Stimulated activated CD4-positive, alpha-beta T cell treated with anti-CD3 and anti-CD28 coated beads, Interleukin-12 subunit alpha, Interleukin-12 subunit beta, amount 100 ng/mL, for 24 hours (primary cell): Measurements from ENCODE around the gene TCF19.

ENCODE experiments used
- DNase-seq, 2 experiments: peaks; one replicate each; pipeline ENCODE4 v3.0.0-alpha.2; 2020; ENCODE audit warnings: low read depth in 2 of 2

TCF19 gene

DNA sequence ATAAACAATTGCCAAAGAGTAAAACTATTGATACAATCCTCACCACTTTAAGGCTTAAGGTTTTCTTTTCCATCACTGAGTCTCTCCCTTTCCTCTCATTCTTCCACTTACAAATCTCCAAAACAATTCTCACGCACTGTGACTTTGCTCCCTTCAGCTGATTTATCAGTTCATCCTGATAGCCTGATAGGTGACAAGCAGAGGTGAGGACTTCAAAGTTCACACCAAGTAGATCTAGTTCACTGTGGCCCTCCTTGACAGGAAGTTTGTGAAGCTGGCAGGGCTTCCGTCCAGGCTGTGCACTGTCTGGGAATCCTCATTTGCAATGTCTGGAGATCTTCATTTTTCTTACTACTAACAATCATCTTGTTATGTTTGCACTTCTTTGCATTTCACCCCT lies 47.2 kb downstream of the TCF19 start:
- DNase-seq, result no peak

DNA sequence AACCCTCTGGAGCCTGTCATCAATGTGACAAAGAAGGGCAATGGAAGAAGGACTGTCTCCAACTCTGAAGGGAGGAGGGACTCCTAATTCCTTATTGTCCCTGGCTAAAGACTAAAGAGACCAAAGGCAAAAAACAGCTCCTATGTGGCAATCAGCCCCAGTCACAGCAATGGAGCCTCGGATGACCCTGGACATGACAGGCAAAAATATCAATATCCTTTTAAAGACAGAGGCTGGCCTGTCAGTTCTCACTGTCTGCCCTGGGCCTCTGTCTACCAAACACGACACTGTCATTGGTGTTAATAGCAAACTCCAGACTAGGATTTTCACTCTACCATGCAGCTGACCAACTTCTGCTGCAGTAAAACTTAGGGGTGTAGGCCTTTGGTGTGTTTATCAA lies 50.1 kb downstream of the TCF19 start:
- no peak for DNase-seq

DNA sequence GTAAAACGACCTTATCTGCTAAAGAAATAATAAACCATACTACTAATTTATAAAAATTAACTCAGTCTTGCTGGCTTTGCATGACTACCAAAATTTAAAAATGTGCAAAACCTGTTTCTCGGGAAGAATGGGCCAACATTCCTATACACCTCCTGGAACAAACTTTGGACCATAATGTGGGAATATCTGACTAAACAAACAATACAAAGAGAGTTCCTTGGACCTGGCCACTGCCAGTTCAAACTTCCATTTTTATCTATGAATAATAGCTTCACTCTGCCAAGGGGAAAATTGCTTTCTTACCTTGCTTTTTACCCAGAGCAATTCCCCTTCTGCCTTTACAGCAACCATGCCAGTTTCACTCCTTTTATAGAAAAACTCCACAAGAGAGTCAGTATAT lies 50.7 kb downstream of the TCF19 start:
- no peak for DNase-seq

DNA sequence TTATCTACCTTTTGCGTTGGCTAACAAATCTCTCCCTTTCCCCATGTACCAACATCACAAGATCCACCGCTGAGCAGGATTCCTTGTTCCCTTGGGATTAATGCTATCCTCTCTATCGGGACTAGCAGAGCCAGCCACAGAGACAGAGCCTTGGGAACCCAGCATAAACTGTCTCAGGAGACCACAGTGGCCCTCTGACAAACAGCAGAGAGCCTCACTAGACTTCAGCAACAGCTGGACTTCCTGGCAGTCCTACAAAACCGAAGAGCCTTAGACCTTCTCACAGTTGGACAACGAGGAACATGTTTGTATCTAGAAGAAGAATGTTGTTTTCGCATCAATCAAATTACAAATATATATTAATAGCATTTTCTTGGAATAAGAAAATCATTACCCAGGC lies 51.7 kb downstream of the TCF19 start:
- DNase-seq, result no peak

DNA sequence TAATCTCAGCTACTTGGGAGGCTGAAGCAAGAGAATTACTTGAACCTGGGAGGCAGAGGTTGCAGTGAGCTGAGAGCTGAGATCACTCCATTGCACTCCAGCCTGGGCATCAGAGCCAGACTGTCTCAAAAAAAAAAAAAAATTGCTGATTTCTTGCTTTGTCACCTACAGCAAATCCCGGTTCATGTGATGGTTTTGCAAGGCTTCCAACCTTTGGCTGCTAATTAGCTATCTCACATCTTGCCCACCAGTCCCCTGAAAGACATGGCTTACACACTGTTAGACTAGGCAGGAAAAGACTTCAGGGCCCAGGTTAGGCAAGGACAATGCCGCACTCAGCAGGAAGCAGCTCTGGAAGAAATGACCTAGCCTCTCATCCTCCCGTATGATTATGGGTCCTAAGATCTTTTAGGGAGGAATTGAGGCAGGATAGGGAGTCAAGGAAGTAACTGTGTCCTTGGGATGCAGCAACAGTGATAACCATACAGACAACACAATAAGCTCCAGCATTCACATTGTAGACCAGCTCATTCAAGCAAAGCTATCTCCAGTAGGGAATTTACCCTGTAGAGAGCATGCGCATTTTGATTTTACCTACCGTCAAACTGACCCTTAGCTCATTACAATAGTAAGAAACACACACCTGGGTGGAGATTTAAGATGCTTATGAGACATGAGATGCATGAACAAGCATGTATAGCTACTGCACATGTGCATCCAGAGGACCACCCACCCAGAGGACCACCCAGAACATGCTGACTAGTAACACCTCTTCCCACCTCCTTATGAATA lies 52.5 kb downstream of the TCF19 start:
- DNase-seq, result no peak
